ENCODE measurements around the gene MEX3D.

MEX3D gene

GRCh38 chr19:1568320-1569019, at the start of gene MEX3D:
MEX3D (minus strand) TSS chr19:1568325; CDS start chr19:1568058, 267 bp downstream.
- Histone ChIP-seq H3K4me3 (ENCODE audit: low read depth, low read length) (peak within 1 kb of the TSS; percentile 62), H3K36me3 (ENCODE audit: control insufficient read depth, insufficient read depth, low read length) (no peaks in the 10 kb centered on the region), H3K79me2 (no peaks in the 10 kb centered on the region), H3K9me3 (ENCODE audit: control insufficient read depth, low read length) (no peaks in the 10 kb centered on the region), H3K4me1 (no peaks in the 10 kb centered on the region), H2AFZ (peak within 1 kb of the TSS; percentile 85), H3K4me2 (ENCODE audit: low read length) (peak within 1 kb of the TSS; percentile 92), H3K27me3 (ENCODE audit: control insufficient read depth, insufficient read depth, low read length) (no peaks in the 10 kb centered on the region), H3K9ac (no peak within 1 kb of the TSS), H3K27ac (no peak within 1 kb of the TSS)
- TF ChIP-seq, protein P1, sequence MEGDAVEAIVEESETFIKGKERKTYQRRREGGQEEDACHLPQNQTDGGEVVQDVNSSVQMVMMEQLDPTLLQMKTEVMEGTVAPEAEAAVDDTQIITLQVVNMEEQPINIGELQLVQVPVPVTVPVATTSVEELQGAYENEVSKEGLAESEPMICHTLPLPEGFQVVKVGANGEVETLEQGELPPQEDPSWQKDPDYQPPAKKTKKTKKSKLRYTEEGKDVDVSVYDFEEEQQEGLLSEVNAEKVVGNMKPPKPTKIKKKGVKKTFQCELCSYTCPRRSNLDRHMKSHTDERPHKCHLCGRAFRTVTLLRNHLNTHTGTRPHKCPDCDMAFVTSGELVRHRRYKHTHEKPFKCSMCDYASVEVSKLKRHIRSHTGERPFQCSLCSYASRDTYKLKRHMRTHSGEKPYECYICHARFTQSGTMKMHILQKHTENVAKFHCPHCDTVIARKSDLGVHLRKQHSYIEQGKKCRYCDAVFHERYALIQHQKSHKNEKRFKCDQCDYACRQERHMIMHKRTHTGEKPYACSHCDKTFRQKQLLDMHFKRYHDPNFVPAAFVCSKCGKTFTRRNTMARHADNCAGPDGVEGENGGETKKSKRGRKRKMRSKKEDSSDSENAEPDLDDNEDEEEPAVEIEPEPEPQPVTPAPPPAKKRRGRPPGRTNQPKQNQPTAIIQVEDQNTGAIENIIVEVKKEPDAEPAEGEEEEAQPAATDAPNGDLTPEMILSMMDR (IDR thresholded peaks at IDR 0.05), result no peak

DNA sequence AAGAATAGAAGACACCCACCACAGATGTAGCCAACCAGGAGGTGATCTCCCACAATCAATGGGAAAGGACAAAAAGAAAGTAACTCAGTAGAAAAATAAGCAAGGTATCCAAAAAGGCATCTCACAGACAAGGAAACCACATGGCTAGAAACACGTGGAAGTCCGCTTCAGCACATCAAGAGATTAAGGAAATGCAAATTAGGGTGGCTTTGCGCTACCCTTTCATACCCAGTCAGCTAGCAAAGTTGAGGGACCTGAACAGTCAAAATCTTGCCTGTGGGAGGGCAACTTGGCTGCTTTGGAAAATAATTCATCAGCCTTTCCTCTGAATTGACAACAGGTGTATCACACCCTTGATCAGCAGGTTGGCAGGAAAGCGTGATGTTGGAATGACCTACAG, 48.8 kb upstream of the MEX3D start:
- Histone ChIP-seq H3K9me3 (ENCODE audit: control insufficient read depth, low read length) (no peaks in the 10 kb centered on the region), H3K36me3 (ENCODE audit: control insufficient read depth, insufficient read depth, low read length) (no peaks in the 10 kb centered on the region), H3K4me2 (ENCODE audit: low read length) (no peak overlapping the region), H3K4me1 (no peaks in the 10 kb centered on the region), H3K4me3 (ENCODE audit: low read depth, low read length) (no peak overlapping the region), H3K27me3 (ENCODE audit: control insufficient read depth, insufficient read depth, low read length) (no peaks in the 10 kb centered on the region), H3K27ac (no peak overlapping the region), H2AFZ (no peak overlapping the region), H3K9ac (no peak overlapping the region), H3K79me2 (no peaks in the 10 kb centered on the region)
- TF ChIP-seq, protein P1 (IDR thresholded peaks at IDR 0.05), result no peak

GRCh38 chr19:1616396-1616795, 48.3 kb upstream of the MEX3D start:
- Histone ChIP-seq H3K79me2 (no peaks in the 10 kb centered on the region), H3K27ac (no peak overlapping the region), H3K9me3 (ENCODE audit: control insufficient read depth, low read length) (no peaks in the 10 kb centered on the region), H3K4me2 (ENCODE audit: low read length) (no peak overlapping the region), H3K4me1 (no peaks in the 10 kb centered on the region), H3K27me3 (ENCODE audit: control insufficient read depth, insufficient read depth, low read length) (no peaks in the 10 kb centered on the region), H3K9ac (no peak overlapping the region), H3K36me3 (ENCODE audit: control insufficient read depth, insufficient read depth, low read length) (no peaks in the 10 kb centered on the region), H3K4me3 (ENCODE audit: low read depth, low read length) (no peak overlapping the region), H2AFZ (no peak overlapping the region)
- TF ChIP-seq, protein P1 (IDR thresholded peaks at IDR 0.05), result no peak

- no peaks in the 10 kb centered on the region for H3K9me3 ChIP-seq (ENCODE audit: control insufficient read depth, low read length)
- H3K4me2 ChIP-seq (ENCODE audit: low read length), result no peak overlapping the region
- H3K4me3 ChIP-seq (ENCODE audit: low read depth, low read length), result no peak overlapping the region
- H3K79me2 ChIP-seq, result no peaks in the 10 kb centered on the region
- H3K36me3 ChIP-seq (ENCODE audit: control insufficient read depth, insufficient read depth, low read length), result no peaks in the 10 kb centered on the region
- no peak overlapping the region for H2AFZ ChIP-seq
- no peak overlapping the region for H3K9ac ChIP-seq
- H3K27me3 ChIP-seq (ENCODE audit: control insufficient read depth, insufficient read depth, low read length), result no peaks in the 10 kb centered on the region
- H3K4me1 ChIP-seq, result no peaks in the 10 kb centered on the region
- H3K27ac ChIP-seq, result no peak overlapping the region
- TF ChIP-seq, protein P1 (IDR thresholded peaks at IDR 0.05), result no peak
Observed at GRCh38 chr19:1615156-1615765, 47.1 kb upstream of the MEX3D start.
